ENCODE results near the gene TRPM3.

- TF ChIP-seq CTCF (IDR thresholded peaks at IDR 0.05) (no peak), POLR2A (IDR thresholded peaks at IDR 0.05) (no peak)
Observed at GRCh38 chr9:70519912-70520724, 601.3 kb downstream of the TRPM3 start.
